ENCODE data around the gene LTBP1.

The LTBP1 gene

GRCh38 chr2:33213244-33213643, 266.5 kb downstream of the LTBP1 start:
- TF ChIP-seq GABPA (IDR thresholded peaks at IDR 0.05; ENCODE audit: low read depth) (no peak), POLR2AphosphoS5 (IDR thresholded peaks at IDR 0.05; ENCODE audit: low read depth) (no peak), SPI1 (IDR thresholded peaks at IDR 0.05; ENCODE audit: borderline replicate concordance, low read depth) (no peak), REST (IDR thresholded peaks at IDR 0.05; ENCODE audit: insufficient replicate concordance, low read depth) (no peak)
- TF ChIP-seq, protein P1, sequence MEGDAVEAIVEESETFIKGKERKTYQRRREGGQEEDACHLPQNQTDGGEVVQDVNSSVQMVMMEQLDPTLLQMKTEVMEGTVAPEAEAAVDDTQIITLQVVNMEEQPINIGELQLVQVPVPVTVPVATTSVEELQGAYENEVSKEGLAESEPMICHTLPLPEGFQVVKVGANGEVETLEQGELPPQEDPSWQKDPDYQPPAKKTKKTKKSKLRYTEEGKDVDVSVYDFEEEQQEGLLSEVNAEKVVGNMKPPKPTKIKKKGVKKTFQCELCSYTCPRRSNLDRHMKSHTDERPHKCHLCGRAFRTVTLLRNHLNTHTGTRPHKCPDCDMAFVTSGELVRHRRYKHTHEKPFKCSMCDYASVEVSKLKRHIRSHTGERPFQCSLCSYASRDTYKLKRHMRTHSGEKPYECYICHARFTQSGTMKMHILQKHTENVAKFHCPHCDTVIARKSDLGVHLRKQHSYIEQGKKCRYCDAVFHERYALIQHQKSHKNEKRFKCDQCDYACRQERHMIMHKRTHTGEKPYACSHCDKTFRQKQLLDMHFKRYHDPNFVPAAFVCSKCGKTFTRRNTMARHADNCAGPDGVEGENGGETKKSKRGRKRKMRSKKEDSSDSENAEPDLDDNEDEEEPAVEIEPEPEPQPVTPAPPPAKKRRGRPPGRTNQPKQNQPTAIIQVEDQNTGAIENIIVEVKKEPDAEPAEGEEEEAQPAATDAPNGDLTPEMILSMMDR (IDR thresholded peaks at IDR 0.05; ENCODE audit: insufficient read depth, low read length), result no peak

GRCh38 chr2:33213648-33214047, 266.9 kb downstream of the LTBP1 start:
- no peak for DNase-seq (ENCODE audit: low read depth in 1 of 2, low spot score in 1 of 2)
- TF ChIP-seq SPI1 (IDR thresholded peaks at IDR 0.05; ENCODE audit: borderline replicate concordance, low read depth) (no peak), POLR2AphosphoS5 (IDR thresholded peaks at IDR 0.05; ENCODE audit: low read depth) (no peak), REST (IDR thresholded peaks at IDR 0.05; ENCODE audit: insufficient replicate concordance, low read depth) (no peak), GABPA (IDR thresholded peaks at IDR 0.05; ENCODE audit: low read depth) (no peak)
- TF ChIP-seq, protein P1 (IDR thresholded peaks at IDR 0.05; ENCODE audit: insufficient read depth, low read length), result no peak
- no peak overlapping the region for H3K27ac ChIP-seq (replicated peaks)
- H3K27me3 ChIP-seq (ENCODE audit: insufficient read depth, poor library complexity, severe bottlenecking), result no peaks in the 10 kb centered on the region
- H3K4me3 ChIP-seq (replicated peaks; ENCODE audit: insufficient read depth, low read length), result no peak overlapping the region

More at GRCh38 chr2:33213244-33213643, 266.5 kb downstream of the LTBP1 start:
- Histone ChIP-seq H3K27ac (replicated peaks) (no peak overlapping the region), H3K4me3 (replicated peaks; ENCODE audit: insufficient read depth, low read length) (no peak overlapping the region), H3K27me3 (ENCODE audit: insufficient read depth, poor library complexity, severe bottlenecking) (no peaks in the 10 kb centered on the region)
- DNase-seq (ENCODE audit: low read depth in 1 of 2, low spot score in 1 of 2), result no peak

DNA sequence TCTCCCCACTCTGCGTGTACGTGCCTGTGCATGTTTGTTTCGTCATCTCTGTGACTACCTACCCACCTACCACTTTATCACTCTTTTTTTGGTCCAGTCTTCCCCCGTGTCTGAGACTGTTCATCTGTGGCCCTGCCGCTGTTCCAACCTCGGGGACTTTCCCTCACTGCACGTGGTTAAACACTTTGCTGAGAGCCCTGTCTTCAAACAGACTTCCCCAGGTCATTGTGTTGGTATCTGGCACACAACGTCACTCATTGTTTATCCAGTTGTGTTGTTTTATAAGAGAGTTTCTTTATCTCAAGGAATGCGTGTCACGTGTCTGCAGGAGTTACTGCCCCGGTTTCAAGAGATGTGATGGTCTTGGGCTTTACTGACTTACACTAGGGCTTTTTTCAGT, 267.7 kb downstream of the LTBP1 start:
- Histone ChIP-seq H3K27ac (replicated peaks) (no peak overlapping the region), H3K4me3 (replicated peaks; ENCODE audit: insufficient read depth, low read length) (no peak overlapping the region), H3K27me3 (ENCODE audit: insufficient read depth, poor library complexity, severe bottlenecking) (no peaks in the 10 kb centered on the region)
- DNase-seq (ENCODE audit: low read depth in 1 of 2, low spot score in 1 of 2), result no peak
- TF ChIP-seq REST (IDR thresholded peaks at IDR 0.05; ENCODE audit: insufficient replicate concordance, low read depth), result no peak
- TF ChIP-seq SPI1 (IDR thresholded peaks at IDR 0.05; ENCODE audit: borderline replicate concordance, low read depth), result no peak
- TF ChIP-seq, protein P1 (IDR thresholded peaks at IDR 0.05; ENCODE audit: insufficient read depth, low read length), result no peak
- no peak for TF ChIP-seq POLR2AphosphoS5 (IDR thresholded peaks at IDR 0.05; ENCODE audit: low read depth)
- TF ChIP-seq GABPA (IDR thresholded peaks at IDR 0.05; ENCODE audit: low read depth), result no peak

All from HL-60 (cell line).